ENCODE results near the gene SERPINH1.

SERPINH1 gene

GRCh38 chr11:75557666-75558494 lies 4.2 kb upstream of the SERPINH1 start:
- DNase-seq, result no peak

- no peak for DNase-seq
Observed at GRCh38 chr11:75558939-75559843, 2.9 kb upstream of the SERPINH1 start.

GRCh38 chr11:75560644-75561043 lies 1.4 kb upstream of the SERPINH1 start:
- DNase-seq, result no peak

- no peak for DNase-seq
Observed at GRCh38 chr11:75561426-75562047, 516 bp upstream of the SERPINH1 start.

GRCh38 chr11:75562836-75563484 lies 907 bp downstream of the SERPINH1 start:
- no peak for DNase-seq

GRCh38 chr11:75563501-75563977 lies 1.5 kb downstream of the SERPINH1 start:
- no peak for DNase-seq

GRCh38 chr11:75563978-75564552 lies 2.0 kb downstream of the SERPINH1 start:
- no peak for DNase-seq

- DNase-seq, result no peak
Observed at GRCh38 chr11:75565221-75565814, 3.3 kb downstream of the SERPINH1 start.

- no peak for DNase-seq
Observed at GRCh38 chr11:75565916-75566762, 4.1 kb downstream of the SERPINH1 start.

- DNase-seq, result no peak
Observed at GRCh38 chr11:75566763-75567279, 4.8 kb downstream of the SERPINH1 start.

- no peak for DNase-seq
Observed at GRCh38 chr11:75567971-75568370, 5.9 kb downstream of the SERPINH1 start.

GRCh38 chr11:75568616-75569219 lies 6.7 kb downstream of the SERPINH1 start:
- no peak for DNase-seq

GRCh38 chr11:75570559-75571139 lies 8.6 kb downstream of the SERPINH1 start:
- DNase-seq, result no peak

GRCh38 chr11:75571625-75572024 lies 9.6 kb downstream of the SERPINH1 start:
- no peak for DNase-seq

- no peak for DNase-seq
Observed at GRCh38 chr11:75572744-75573143, 10.7 kb downstream of the SERPINH1 start.

- no peak for DNase-seq
Observed at GRCh38 chr11:75574698-75575602, 12.9 kb downstream of the SERPINH1 start.

GRCh38 chr11:75576017-75576416 lies 14.0 kb downstream of the SERPINH1 start:
- no peak for DNase-seq

GRCh38 chr11:75576499-75576918 lies 14.5 kb downstream of the SERPINH1 start:
- no peak for DNase-seq

GRCh38 chr11:75577207-75577606 lies 15.2 kb downstream of the SERPINH1 start:
- peak; percentile 52 for DNase-seq
